Glutamatergic neuron (in vitro differentiated cells): ENCODE measurements around the gene GRIP2. TPM values are rescaled to one million over a fixed set of nuclear protein-coding genes. Genes with fewer than 3 reads are reported as not detected.

Source experiments
- DNase-seq: peaks from one replicate; pipeline ENCODE4 v3.0.0; 2022
- H3K27ac Mint-ChIP-seq: one replicate; pipeline ENCODE4 v1.8.0; 2020; ENCODE audit warnings: mild to moderate bottlenecking, mixed read lengths, inconsistent platforms; ENCODE audit not compliant: unreplicated experiment
- H3K27me3 Mint-ChIP-seq: one replicate; pipeline ENCODE4 v1.8.0; 2020; ENCODE audit warnings: mild to moderate bottlenecking, moderate library complexity, mixed read lengths, inconsistent platforms; ENCODE audit not compliant: unreplicated experiment
- H3K36me3 Mint-ChIP-seq: one replicate; pipeline ENCODE4 v1.8.0; 2020; ENCODE audit warnings: mild to moderate bottlenecking, mixed read lengths, inconsistent platforms; ENCODE audit not compliant: unreplicated experiment
- H3K4me1 Mint-ChIP-seq: one replicate; pipeline ENCODE4 v1.8.0; 2020; ENCODE audit warnings: mild to moderate bottlenecking, low read depth, mixed read lengths, inconsistent platforms; ENCODE audit not compliant: unreplicated experiment
- H3K4me3 Mint-ChIP-seq: one replicate; pipeline ENCODE4 v1.8.0; 2020; ENCODE audit warnings: mild to moderate bottlenecking, mixed read lengths, inconsistent platforms; ENCODE audit not compliant: unreplicated experiment
- H3K9me3 Mint-ChIP-seq: one replicate; pipeline ENCODE4 v1.8.0; 2020; ENCODE audit warnings: mild to moderate bottlenecking, moderate library complexity, mixed read lengths, inconsistent platforms; ENCODE audit not compliant: unreplicated experiment
- CTCF ChIP-seq: fragments of 200-600 bp; sonication (generic); IDR thresholded peaks from one replicate; pipeline ENCODE4 v1.5.0; 2021; ENCODE audit not compliant: partially characterized antibody, unreplicated experiment
- total RNA-seq: library from RNA; stranded (reverse); fragmentation: NEBNext Ultra II Directional; extraction: Animal tissue kit (Norgen Biotek cat#: 25700); gene quantifications from one replicate; pipeline ENCODE4 v1.2.1, GENCODE V29; 2021; ENCODE audit not compliant: unreplicated experiment

Gene GRIP2
- total RNA-seq, 1 donor from 2014 or later = 0.34 TPM

- no peaks in the 10 kb centered on the region for H3K27me3 Mint-ChIP-seq
- no peak for TF ChIP-seq CTCF
- no peaks in the 10 kb centered on the region for H3K36me3 Mint-ChIP-seq
- no peak overlapping the region for H3K27ac Mint-ChIP-seq
- no peak for DNase-seq
- no peaks in the 10 kb centered on the region for H3K4me1 Mint-ChIP-seq
- no peak overlapping the region for H3K4me3 Mint-ChIP-seq
- no peaks in the 10 kb centered on the region for H3K9me3 Mint-ChIP-seq
These were observed 34.0 kb upstream of the GRIP2 start for GRCh38 chr3:14574183-14574582.

GRCh38 chr3:14573706-14574105 is 33.6 kb upstream of the GRIP2 start:
- no peak for DNase-seq
- Mint-ChIP-seq H3K36me3 (no peaks in the 10 kb centered on the region), H3K27me3 (no peaks in the 10 kb centered on the region), H3K27ac (no peak overlapping the region), H3K4me1 (no peaks in the 10 kb centered on the region), H3K4me3 (no peak overlapping the region), H3K9me3 (no peaks in the 10 kb centered on the region)
- TF ChIP-seq CTCF = no peak

GRCh38 chr3:14570864-14571263 is 30.7 kb upstream of the GRIP2 start:
- H3K9me3 Mint-ChIP-seq = no peaks in the 10 kb centered on the region
- H3K27ac Mint-ChIP-seq = no peak overlapping the region
- DNase-seq = no peak
- H3K4me1 Mint-ChIP-seq = no peaks in the 10 kb centered on the region
- H3K36me3 Mint-ChIP-seq = no peaks in the 10 kb centered on the region
- H3K4me3 Mint-ChIP-seq = no peak overlapping the region
- TF ChIP-seq CTCF = no peak
- H3K27me3 Mint-ChIP-seq = peaks cover 5% of the 10 kb centered on the region

GRCh38 chr3:14570089-14570488 is 29.9 kb upstream of the GRIP2 start:
- no peaks in the 10 kb centered on the region for H3K4me1 Mint-ChIP-seq
- H3K27ac Mint-ChIP-seq = no peak overlapping the region
- no peak for DNase-seq
- TF ChIP-seq CTCF = no peak
- H3K9me3 Mint-ChIP-seq = no peaks in the 10 kb centered on the region
- peaks cover 7% of the 10 kb centered on the region for H3K27me3 Mint-ChIP-seq
- no peak overlapping the region for H3K4me3 Mint-ChIP-seq
- no peaks in the 10 kb centered on the region for H3K36me3 Mint-ChIP-seq

DNA sequence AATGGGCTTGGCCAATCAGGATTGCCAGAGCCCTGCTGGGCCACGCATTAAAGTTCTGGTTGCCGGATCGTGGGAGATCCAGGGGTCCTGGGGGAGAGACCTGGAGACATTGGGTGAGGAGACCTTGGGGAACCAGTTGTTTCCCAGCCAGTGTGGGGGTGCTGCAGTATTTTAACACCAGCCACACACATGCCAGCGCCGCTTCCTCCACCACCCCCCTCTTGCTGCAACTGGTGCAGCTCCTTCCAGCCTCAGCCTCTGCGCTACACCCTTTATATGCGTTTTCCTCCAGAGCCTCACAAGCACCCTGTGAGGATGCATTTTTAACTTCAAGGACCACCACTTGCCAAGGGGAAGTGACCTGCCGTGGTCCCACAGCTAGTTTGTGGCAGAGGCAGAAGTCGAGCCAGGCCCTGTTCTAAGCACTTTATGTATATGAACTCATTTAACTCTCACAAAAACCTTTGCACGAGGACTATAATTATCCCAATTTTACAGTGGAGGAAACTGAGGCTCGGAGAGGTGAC is 29.4 kb upstream of the GRIP2 start:
- DNase-seq = no peak
- no peak overlapping the region for H3K27ac Mint-ChIP-seq
- no peaks in the 10 kb centered on the region for H3K36me3 Mint-ChIP-seq
- no peaks in the 10 kb centered on the region for H3K9me3 Mint-ChIP-seq
- no peak overlapping the region for H3K4me3 Mint-ChIP-seq
- TF ChIP-seq CTCF = no peak
- peaks cover 7% of the 10 kb centered on the region for H3K27me3 Mint-ChIP-seq
- no peaks in the 10 kb centered on the region for H3K4me1 Mint-ChIP-seq
